HG03575 (cell line): ENCODE results near the gene RPL29.

ENCODE experiments used
- ATAC-seq: cut with Tn5 transposase; IDR thresholded peaks from one replicate; pipeline ENCODE4 v1.9.1; 2021; ENCODE audit not compliant: unreplicated experiment, insufficient number of reproducible peaks, low FRiP score; ENCODE audit errors: extremely low read depth

Gene RPL29

DNA sequence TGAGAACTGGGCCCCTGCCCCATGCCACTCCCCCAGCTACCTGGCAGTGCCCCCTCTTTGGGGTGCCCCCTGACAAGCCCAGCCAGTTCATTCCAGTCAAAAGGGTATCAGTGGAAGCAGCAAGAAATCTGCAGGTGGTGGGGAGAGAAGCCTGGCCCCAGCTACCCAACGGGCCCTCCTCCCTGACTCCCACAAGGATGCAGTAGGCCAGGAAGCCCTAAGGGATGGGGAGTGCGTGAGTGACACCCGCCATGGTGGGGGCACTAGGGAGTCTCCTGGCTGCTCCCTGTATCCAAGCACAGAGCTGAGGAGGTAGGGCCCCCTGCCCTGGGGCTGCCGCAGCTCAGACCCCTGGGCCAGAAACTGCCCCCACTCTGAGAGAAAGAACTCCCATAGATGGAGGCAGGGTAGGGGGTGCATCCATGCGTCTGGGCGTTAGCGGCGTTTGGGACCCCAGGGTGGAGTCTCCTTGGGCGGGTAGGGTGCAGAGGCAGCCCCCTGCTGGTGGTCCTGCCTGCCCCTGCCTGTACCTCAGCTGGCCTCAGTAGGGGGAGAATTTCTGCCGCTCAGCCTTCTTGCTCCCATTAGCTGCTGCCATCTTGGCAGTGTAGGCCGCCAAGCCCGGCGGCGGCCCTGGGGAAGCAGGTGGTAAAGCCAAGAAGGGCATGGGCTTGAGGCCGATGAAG is 38.0 kb downstream of the RPL29 start:
- ATAC-seq = no peak

DNA sequence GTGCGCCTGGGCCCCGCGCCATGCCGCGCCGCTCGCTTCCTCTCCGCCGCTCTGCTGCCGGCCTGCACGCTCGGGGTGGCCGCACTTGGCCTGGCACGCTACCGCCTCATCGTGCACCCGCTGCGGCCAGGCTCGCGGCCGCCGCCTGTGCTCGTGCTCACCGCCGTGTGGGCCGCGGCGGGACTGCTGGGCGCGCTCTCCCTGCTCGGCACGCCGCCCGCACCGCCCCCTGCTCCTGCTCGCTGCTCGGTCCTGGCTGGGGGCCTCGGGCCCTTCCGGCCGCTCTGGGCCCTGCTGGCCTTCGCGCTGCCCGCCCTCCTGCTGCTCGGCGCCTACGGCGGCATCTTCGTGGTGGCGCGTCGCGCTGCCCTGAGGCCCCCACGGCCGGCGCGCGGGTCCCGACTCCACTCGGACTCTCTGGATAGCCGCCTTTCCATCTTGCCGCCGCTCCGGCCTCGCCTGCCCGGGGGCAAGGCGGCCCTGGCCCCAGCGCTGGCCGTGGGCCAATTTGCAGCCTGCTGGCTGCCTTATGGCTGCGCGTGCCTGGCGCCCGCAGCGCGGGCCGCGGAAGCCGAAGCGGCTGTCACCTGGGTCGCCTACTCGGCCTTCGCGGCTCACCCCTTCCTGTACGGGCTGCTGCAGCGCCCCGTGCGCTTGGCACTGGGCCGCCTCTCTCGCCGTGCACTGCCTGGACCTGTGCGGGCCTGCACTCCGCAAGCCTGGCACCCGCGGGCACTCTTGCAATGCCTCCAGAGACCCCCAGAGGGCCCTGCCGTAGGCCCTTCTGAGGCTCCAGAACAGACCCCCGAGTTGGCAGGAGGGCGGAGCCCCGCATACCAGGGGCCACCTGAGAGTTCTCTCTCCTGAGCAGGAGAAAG is 39.6 kb downstream of the RPL29 start:
- ATAC-seq = no peak

DNA sequence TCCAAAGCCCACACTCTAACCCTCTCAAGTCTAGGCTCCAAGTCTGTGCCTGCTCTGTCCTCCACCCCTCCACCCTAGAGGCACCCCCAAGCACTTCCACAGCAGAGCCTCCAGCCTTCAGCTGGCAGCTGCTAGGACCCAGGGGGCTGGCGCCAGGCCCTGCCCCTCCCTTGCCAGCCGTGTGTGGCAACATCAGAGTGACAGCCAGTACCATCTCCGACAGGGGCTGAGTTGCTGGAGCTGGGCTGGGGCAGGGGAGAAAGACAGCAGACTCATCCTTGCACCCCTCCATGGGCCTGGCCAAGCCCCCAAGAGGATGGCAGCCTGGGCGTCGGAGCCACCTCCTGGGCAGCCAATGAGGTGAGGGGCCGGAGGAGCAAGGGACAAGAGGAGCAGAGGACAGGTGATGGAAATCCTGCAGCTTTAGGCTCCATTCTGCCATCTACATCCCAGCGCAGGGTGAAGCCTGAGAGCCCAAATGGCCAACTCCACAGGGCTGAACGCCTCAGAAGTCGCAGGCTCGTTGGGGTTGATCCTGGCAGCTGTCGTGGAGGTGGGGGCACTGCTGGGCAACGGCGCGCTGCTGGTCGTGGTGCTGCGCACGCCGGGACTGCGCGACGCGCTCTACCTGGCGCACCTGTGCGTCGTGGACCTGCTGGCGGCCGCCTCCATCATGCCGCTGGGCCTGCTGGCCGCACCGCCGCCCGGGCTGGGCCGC is 40.4 kb downstream of the RPL29 start, which contains the start of gene GPR62:
Gene GPR62, plus strand, starts transcription at position 207 of the 718 bp plus-strand sequence. Its CDS starts 272 bp downstream, at position 479.
- ATAC-seq = no peak

- ATAC-seq = no peak
Observed at GRCh38 chr3:51954713-51955112, 41.0 kb downstream of the RPL29 start.

GRCh38 chr3:51954105-51954504 is 41.6 kb downstream of the RPL29 start:
- ATAC-seq = no peak

DNA sequence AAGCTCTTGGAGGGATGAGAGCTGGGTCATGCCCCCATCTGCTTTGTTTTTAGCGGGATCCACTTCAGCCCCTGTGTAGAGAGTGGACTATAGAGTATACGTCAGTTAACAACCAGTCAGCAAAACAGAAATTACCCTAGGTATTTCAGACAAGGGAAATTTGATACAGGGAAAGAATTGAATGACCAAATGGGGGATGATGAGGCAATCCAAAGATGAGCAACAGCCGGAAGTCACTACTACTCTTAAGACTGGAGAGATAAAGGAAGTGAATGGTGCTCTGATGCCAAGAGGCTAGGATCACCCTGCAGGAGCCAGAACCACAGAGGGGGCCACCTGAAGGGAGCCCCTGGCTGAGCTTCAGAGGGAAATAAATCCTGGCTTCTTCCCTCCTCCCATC is 42.2 kb downstream of the RPL29 start:
- no peak for ATAC-seq

DNA sequence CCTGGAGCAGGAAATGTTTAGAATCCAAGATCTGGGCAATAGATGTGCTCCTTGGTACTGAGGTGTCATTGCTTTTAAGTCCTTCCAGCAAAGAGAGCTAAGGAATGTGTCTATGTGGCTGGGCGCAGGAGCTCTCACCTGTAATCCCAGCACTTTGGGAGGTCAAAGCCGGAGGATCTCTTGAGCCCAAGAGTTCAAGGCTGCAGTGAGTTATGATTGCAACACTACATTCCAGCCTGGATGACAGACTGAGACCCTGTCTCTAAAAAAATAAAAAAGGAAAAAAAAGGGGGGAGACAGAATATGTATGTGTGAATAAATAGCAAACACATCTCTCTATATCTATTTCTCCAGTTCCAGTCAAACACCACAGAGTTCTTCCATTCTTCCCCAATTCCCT is 44.8 kb downstream of the RPL29 start:
- ATAC-seq = no peak

- ATAC-seq = no peak
Observed at GRCh38 chr3:51949121-51949520, 46.6 kb downstream of the RPL29 start.

DNA sequence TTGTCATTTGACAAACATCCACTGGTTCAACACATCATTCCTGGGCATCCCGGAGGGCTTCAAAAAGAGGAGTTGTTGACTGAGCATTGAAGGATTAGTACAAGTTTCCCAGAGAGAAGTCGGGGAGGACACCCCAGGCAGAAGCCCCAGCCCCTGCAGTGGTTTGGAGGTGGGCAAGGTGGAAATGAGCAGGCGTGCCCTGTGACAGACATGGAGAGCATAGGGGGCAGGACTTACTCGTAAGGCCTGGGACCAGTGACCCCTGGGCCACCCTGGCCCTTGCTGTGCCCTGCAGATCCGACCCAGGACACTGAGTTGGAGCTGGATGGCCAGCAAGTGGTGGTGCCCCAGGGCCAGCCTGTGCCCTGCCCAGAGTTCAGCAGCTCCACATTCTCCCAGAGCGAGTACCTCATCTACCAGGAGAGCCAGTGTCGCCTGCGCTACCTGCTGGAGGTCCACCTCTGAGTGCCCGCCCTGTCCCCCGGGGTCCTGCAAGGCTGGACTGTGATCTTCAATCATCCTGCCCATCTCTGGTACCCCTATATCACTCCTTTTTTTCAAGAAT is 47.6 kb downstream of the RPL29 start:
- ATAC-seq = no peak

DNA sequence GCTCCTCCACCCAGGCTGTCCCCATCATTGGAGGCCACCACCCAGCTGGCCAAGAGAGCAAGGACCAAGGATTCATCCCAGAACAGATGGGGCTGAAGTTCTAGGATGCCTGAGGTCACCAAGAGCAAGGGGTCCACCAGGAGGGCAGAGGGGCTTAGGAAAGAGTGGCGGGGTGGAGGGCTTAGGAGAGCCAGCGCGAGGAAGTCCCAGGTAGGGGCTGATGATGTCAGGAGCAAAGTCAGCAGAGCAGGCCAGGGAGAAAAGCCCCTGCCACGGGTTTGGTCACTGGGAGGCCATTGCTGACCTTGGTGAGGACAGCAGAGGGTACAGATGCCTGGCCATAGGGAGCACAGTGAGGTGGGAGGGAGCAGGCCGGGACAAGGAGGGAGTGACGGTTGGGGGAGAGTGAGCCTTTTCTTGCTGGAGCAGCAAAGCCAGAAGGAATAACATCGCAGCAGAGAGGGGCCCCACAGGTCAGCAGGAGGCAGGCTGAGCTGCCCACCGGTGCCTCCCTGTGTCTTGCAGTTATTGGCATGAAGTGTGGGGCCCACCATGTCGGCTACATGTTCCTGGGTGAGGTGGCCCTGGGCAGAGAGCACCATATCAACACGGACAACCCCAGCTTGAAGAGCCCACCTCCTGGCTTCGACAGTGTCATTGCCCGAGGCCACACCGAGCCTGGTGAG is 48.3 kb downstream of the RPL29 start:
- ATAC-seq = no peak

DNA sequence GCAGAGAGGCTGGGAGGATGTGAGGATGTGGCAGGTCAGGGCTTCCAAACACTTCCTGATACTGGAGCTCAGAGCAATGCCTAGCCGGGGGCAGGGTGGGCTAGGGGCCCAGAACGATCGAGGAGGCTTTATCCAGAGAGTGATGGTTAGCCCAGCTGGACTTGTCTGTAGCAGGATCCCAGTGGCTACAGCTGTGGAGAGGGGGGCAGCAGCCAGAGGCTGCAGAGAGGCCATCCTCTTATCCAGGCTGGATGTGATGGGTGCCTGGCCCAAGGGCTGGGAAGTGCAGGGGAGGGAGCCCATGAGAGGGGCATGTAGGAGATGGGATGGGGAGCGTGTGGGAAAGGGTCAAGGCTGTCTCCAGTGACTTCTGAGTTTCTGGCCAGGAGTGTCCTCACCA is 48.9 kb downstream of the RPL29 start:
- no peak for ATAC-seq

GRCh38 chr3:51945926-51946705 is 49.6 kb downstream of the RPL29 start:
- no peak for ATAC-seq

DNA sequence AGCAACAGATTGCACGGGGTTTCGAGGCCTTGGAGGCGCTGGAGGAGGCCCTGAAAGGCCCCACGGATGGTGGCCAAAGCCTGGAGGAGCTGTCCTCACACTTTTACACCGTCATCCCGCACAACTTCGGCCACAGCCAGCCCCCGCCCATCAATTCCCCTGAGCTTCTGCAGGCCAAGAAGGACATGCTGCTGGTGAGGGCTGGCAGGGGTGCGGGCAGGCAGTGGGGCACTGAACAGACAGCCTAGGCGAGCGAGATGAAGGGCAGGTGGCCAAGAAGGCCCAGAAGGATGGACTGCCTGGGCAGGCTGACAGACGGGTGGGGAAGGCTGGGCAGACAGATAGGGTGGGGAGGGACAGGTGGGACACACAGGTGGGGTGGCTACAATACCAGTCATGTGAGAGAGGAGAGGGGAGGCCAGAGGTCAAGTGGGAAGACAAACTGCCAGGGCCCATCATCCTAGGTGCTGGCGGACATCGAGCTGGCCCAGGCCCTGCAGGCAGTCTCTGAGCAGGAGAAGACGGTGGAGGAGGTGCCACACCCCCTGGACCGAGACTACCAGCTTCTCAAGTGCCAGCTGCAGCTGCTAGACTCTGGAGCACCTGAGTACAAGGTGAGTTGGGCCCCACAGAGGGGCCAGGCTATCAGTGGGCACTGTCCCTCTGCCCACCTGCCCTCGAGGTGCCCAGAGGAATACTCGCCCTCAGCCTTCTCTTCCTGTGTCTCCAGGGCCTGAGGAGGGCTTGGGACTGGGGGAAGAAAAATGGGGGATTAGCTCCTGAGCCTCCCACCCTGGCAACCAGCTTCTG is 50.5 kb downstream of the RPL29 start:
- ATAC-seq = no peak

- no peak for ATAC-seq
Observed at GRCh38 chr3:51944451-51945021, 51.2 kb downstream of the RPL29 start.
